HUES6 (cell line): ENCODE results near the gene GPR3.
"Not testable (repeated sequence)": the region's sequence is repeated elsewhere in the genome, so short reads cannot be mapped to it uniquely, and the experiment has no call there.

Experiments
- H3K27ac ChIP-seq: 2 replicates; pipeline ENCODE4 v1.7.0; 2013; ENCODE audit warnings: low read depth, mild to moderate bottlenecking, low read length, inconsistent platforms
- H3K27me3 ChIP-seq: 2 replicates; pipeline ENCODE4 v1.6.1; 2013; ENCODE audit warnings: low read length; ENCODE audit not compliant: control insufficient read depth, insufficient read depth
- H3K36me3 ChIP-seq: 2 replicates; pipeline ENCODE4 v1.6.1; 2013; ENCODE audit warnings: low read length; ENCODE audit not compliant: control insufficient read depth, insufficient read depth
- H3K4me1 ChIP-seq: 2 replicates; pipeline ENCODE4 v1.6.1; 2013; ENCODE audit warnings: low read length; ENCODE audit not compliant: control insufficient read depth, insufficient read depth
- H3K4me3 ChIP-seq: 2 replicates; pipeline ENCODE4 v1.5.1; 2013; ENCODE audit warnings: low read depth, low read length
- H3K9ac ChIP-seq: one replicate; pipeline ENCODE4 v1.6.1; 2013; ENCODE audit warnings: mild to moderate bottlenecking, low read length
- H3K9me3 ChIP-seq: 2 replicates; pipeline ENCODE4 v1.6.1; 2013; ENCODE audit warnings: low read depth, low read length; ENCODE audit not compliant: control insufficient read depth, insufficient read depth

The GPR3 gene

DNA sequence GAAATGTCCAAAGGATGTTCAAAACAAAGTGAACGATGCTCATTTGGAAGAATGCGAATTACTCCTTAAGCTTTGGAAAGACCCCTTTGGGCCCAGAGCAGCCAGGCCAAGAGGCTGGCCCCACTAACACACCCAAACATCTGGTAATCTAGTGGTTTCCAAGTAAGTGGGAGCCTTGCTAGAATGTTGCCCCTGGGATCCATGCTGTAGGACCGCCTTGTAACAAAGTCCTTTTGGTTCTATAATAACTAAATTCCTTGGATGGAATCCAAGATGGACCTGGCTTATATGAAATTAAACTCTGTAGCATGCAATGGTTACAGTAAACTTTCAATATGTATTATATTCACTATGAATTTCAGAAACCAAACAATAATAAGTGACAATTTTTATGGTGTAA lies 25.3 kb downstream of the GPR3 start:
- peaks cover 57% of the 10 kb centered on the region for H3K36me3 ChIP-seq
- H3K4me3 ChIP-seq, result no peak overlapping the region
- H3K27me3 ChIP-seq, result no peaks in the 10 kb centered on the region
- H3K9ac ChIP-seq, result no peak overlapping the region
- peaks cover 16% of the 10 kb centered on the region for H3K4me1 ChIP-seq
- H3K27ac ChIP-seq, result peak overlapping the region; percentile 71; the same call in 1 of the 2 replicates
- no peaks in the 10 kb centered on the region for H3K9me3 ChIP-seq

DNA sequence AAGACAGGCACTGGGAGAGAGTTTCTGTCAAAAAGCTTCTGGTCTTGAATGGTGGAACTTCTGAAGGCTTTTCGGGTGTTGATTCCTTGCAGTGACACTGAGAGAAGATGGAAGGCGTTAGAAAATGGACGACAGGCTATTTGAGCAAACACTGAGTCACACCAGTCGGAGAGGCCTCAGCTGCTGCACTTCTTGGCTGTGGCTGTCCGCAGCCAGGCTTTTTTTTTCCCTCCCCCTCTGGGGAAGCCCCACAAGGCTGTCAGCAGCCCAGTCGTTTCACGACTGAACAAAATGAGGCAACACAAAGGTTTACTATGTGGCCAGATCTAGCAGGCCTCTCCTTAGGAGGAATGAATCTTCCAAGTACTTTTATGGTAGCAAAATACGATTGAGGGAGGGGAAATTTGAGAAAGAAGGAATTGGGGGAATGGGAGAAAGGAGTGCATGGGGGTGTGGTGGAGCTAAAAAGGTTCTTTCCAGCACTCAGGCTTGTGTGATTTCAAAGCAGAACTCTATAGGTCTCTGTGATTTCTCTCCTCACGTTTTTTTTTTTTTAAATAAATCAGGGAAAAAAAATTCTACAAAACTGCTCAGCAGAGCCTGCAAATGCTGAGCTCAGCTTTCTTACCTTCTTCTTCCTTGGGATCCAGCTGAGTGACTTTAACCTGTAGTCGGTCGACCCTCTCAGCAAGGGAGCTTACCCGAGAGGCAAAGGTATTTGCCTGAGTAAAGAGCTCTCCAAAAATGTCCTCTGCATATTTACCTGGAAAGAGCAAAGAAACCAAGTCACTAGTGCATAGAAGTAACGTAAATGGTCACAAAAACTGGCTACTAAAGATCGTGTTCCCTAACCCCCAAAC lies 26.1 kb downstream of the GPR3 start:
- Histone ChIP-seq H3K36me3 (peaks cover 49% of the 10 kb centered on the region), H3K27ac (peak overlapping the region; percentile 71; the same call in 1 of the 2 replicates)

DNA sequence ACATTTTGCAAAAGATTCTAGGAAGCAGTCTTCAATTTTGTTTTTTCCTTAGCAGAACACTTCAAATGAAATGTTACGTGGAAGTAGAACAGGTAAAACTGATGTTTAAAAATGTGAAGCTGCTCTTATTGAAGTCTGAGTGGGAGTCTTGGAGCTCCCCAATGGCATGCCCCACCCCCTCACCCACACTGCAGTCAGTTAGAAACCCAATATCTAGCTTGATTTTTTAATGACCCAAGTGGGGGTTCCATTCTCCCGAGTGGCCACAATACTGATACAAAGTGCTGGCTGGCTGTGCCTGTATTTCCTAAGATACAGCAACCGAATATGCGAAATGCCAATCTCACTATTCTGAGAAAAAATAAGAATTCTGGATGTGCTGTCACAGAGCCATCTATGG lies 31.3 kb downstream of the GPR3 start:
- H3K9me3 ChIP-seq, result no peaks in the 10 kb centered on the region
- H3K27me3 ChIP-seq, result no peaks in the 10 kb centered on the region
- no peak overlapping the region for H3K27ac ChIP-seq
- H3K4me1 ChIP-seq, result peaks cover 19% of the 10 kb centered on the region
- peaks cover 26% of the 10 kb centered on the region for H3K36me3 ChIP-seq
- no peak overlapping the region for H3K4me3 ChIP-seq
- no peak overlapping the region for H3K9ac ChIP-seq

More for the DNA sequence above, 26.1 kb downstream of the GPR3 start:
- H3K9ac ChIP-seq, result peak overlapping the region; percentile 51
- no peaks in the 10 kb centered on the region for H3K9me3 ChIP-seq
- H3K4me3 ChIP-seq, result no peak overlapping the region
- peaks cover 16% of the 10 kb centered on the region for H3K4me1 ChIP-seq
- no peaks in the 10 kb centered on the region for H3K27me3 ChIP-seq

DNA sequence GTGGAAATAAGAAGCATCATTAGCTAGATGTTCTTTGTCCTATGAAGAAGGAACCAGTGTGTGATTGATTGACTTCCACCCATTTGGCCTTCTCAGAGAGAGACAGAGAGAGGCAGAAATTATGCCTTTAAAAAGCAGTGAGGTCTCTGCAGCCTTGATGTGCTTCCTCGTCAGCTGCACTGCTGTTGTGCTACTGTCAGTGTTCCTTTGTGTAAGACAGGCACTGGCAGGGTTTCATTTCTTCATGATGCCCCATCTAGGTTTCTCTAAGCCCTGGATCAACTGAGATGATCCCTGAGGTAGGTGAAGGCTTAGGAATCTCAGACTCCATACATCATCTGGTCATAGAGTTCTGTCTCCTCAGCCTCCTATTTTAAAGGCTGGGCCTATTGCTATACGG lies 34.9 kb downstream of the GPR3 start:
- H3K9ac ChIP-seq, result no peak overlapping the region
- no peak overlapping the region for H3K27ac ChIP-seq
- H3K4me1 ChIP-seq, result peaks cover 37% of the 10 kb centered on the region
- H3K27me3 ChIP-seq, result no peaks in the 10 kb centered on the region
- H3K36me3 ChIP-seq, result peaks cover 26% of the 10 kb centered on the region
- H3K9me3 ChIP-seq, result no peaks in the 10 kb centered on the region
- H3K4me3 ChIP-seq, result no peak overlapping the region

DNA sequence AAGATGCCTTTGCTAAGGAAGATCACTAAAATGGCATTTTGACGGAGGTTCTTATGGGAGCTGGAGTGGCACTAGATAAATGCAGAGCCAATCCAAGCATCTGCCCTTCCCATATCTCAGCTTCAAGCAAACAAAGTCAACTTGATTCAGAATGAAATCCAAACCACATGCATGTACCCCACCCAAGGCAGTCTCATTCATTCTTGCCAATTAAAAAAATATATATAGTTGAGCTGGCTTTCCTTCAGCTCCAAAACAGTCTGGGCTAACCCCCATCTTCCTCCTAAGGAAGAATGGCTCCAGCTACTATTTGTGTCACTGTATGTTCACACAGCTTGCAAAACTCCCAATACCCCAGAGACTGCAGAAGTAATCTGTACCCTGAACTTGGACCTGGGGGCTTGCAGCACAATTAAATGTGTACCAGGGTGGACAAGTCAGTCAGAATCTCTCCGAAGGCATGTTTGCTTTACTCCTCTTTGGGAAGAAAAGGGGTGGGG lies 35.4 kb downstream of the GPR3 start:
- H3K27me3 ChIP-seq, result no peaks in the 10 kb centered on the region
- no peak overlapping the region for H3K27ac ChIP-seq
- H3K4me1 ChIP-seq, result peaks cover 37% of the 10 kb centered on the region
- no peaks in the 10 kb centered on the region for H3K9me3 ChIP-seq
- H3K36me3 ChIP-seq, result peaks cover 26% of the 10 kb centered on the region
- no peak overlapping the region for H3K4me3 ChIP-seq
- peak overlapping the region; percentile 14 for H3K9ac ChIP-seq

DNA sequence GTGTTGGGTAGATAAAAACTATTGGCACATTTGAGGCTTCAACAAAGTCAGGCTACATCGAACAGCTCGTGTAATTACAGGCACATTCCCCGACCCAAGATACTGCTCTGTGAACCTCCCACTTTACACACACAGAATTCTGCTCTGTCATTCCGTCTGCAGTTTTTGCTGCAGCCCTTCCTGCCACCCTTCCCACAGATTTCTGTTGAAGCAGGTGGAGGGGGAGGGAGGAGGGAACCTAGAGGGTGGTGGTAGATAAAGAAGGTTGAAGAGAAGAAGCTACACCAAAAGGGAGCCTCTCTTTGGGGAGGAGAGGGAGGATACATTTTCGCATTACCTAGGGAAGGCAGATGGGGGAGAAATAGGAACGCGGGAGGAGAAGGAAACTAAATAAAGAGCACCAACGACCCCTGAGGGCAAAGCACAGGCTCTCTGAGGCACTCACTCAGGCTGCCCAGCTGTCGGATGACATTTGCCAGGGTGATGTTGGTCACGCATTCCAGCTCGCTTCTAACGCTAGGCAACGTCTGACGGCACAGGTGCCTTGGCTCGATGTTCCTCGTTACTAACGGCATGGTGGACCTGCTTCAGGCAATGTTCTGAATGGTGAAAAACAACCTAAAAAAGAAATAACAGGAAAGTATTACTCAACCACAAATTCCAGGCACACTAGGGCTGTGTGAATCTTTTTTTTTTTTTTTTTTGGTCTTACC lies 36.0 kb downstream of the GPR3 start:
- peak overlapping the region; percentile 14 for H3K9ac ChIP-seq
- no peaks in the 10 kb centered on the region for H3K9me3 ChIP-seq
- H3K27ac ChIP-seq, result peak overlapping the region; percentile 61; the same call in 1 of the 2 replicates
- H3K4me3 ChIP-seq, result no peak overlapping the region
- H3K27me3 ChIP-seq, result no peaks in the 10 kb centered on the region
- H3K4me1 ChIP-seq, result peaks cover 37% of the 10 kb centered on the region
- peaks cover 26% of the 10 kb centered on the region for H3K36me3 ChIP-seq

DNA sequence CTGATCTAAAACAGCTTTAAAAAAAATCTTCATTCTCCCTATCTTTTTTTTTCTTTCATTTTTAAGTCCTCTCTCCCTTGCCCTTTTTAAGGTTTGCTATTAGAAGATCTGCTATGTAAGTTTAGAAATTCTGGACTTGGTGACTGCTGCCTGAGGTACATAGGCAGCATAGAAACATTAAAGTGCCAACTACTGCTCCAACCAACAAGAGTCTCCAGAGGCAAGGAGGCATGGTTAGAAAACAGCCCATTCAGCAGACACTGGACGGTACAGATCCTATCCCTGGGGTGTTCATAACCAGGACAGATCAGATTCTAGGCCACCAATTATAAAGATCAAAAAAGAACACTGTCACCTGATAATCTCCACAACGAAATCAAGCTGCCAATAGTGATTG lies 36.6 kb downstream of the GPR3 start:
- peaks cover 26% of the 10 kb centered on the region for H3K36me3 ChIP-seq
- H3K4me1 ChIP-seq, result peaks cover 37% of the 10 kb centered on the region
- peak overlapping the region; percentile 61; the same call in 1 of the 2 replicates for H3K27ac ChIP-seq
- H3K9me3 ChIP-seq, result no peaks in the 10 kb centered on the region
- no peak overlapping the region for H3K9ac ChIP-seq
- no peak overlapping the region for H3K4me3 ChIP-seq
- H3K27me3 ChIP-seq, result no peaks in the 10 kb centered on the region

DNA sequence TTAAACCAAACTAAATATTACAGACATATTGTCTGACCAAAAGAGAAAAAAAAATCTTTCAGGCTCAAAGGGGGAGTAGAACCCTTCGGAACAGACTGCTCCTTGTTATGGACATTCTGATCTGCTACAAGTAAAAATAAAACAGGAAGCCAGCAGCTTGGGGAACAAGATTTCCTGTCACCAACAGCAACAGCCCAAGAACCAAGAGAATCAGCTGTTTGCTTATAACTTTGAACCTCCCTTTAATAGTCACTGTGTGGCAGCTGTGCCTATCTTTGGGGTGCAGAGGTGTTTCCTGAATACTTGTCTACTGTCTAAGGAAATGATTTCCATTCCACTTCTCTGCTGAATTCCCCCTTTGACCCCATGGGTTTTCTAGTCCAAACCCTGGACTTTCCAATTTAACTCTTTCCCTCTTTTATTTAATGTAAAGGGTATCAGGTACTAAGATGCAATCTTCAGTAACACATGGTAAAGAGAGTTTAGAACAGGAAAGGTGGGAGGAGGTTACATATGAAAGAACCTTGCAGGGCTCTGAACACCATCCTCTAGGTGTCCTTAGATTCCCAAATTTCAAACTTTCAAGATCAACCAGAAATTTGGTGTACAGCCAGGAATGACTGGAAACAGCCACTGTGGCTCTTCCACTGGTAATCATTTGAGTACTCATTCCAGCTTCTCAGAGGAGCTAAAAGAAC lies 38.6 kb downstream of the GPR3 start:
- peaks cover 23% of the 10 kb centered on the region for H3K36me3 ChIP-seq
- H3K4me1 ChIP-seq, result peaks cover 42% of the 10 kb centered on the region
- 0 out of 2 replicates have a peak overlapping the region, but pooled peaks have one; percentile 13 for H3K27ac ChIP-seq
- H3K9ac ChIP-seq, result no peak overlapping the region
- no peaks in the 10 kb centered on the region for H3K9me3 ChIP-seq
- no peaks in the 10 kb centered on the region for H3K27me3 ChIP-seq
- no peak overlapping the region for H3K4me3 ChIP-seq

DNA sequence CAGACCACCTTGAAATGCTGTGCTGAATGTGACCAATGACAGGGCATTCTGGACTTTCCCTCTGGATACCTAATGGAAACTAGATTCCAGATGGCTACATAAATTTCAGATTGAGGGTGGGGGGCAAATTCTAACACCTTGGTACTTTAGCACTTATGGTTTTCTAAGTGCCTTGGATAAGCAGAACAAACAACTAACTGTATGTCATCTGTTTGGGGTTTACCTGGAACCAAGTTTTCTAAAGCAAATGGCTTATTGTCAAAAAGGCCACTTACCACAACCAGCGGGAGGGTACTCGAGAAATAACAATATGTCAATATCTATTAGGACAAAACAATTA lies 39.1 kb downstream of the GPR3 start:
- H3K9me3 ChIP-seq, result no peaks in the 10 kb centered on the region
- H3K27ac ChIP-seq, result no peak overlapping the region
- H3K36me3 ChIP-seq, result peaks cover 18% of the 10 kb centered on the region
- peaks cover 47% of the 10 kb centered on the region for H3K4me1 ChIP-seq
- no peak overlapping the region for H3K9ac ChIP-seq
- H3K4me3 ChIP-seq, result no peak overlapping the region
- H3K27me3 ChIP-seq, result no peaks in the 10 kb centered on the region

DNA sequence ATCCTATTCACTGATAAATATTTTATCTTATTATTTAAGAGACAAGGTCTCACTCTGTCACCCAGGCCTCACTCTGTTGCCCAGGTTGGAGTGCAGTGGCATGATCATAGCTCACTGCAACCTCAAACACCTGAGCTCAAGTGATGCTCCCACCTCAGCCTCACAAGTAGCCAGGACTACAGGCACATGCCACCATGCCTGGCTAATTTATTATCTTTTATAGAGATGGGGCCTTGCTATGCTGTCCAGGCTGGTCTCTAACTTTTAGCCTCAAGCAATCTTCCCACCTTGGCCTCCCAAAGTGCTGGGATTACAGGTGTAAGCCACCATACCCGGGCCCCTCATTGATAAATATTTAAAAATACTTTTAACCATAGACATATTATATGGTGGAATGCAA lies 40.3 kb downstream of the GPR3 start:
- not testable (repeated sequence) for H3K9me3 ChIP-seq, H3K9ac ChIP-seq, H3K27me3 ChIP-seq, H3K36me3 ChIP-seq, H3K27ac ChIP-seq, H3K4me3 ChIP-seq
- H3K4me1 ChIP-seq, result peaks cover 52% of the 10 kb centered on the region
